Colon (tissue), 2 donors: ENCODE data around the gene OR4C45.
"Not testable (repeated sequence)": the region's sequence is repeated elsewhere in the genome, so short reads cannot be mapped to it uniquely, and the experiment has no call there.

Source experiments
- FAIRE-seq: peaks from 2 replicates; lab custom pipeline; 2012; peaks lifted over from hg19 to GRCh38; lab: Jason Lieb, UNC
- donor health status: control.
- donor health status: control.

Gene OR4C45

GRCh38 chr11:50032574-50032973, at the start of gene OR4C45:
Gene OR4C45, plus strand, starts transcription at chr11:50032874.
- FAIRE-seq, result no peak

GRCh38 chr11:49995565-49995964, 37.1 kb upstream of the OR4C45 start:
- no peak for FAIRE-seq

- no peak for FAIRE-seq
These were observed 2.5 kb upstream of the OR4C45 start for GRCh38 chr11:50030193-50030592.

GRCh38 chr11:50036239-50036638, 3.6 kb downstream of the OR4C45 start:
- not testable (repeated sequence) for FAIRE-seq

- no peak for FAIRE-seq
These were observed 4.6 kb downstream of the OR4C45 start for GRCh38 chr11:50037251-50037650.

GRCh38 chr11:50044647-50045046, 12.0 kb downstream of the OR4C45 start:
- no peak for FAIRE-seq

GRCh38 chr11:50063056-50063455, 30.4 kb downstream of the OR4C45 start:
- FAIRE-seq, result not testable (repeated sequence)

- FAIRE-seq, result no peak
These were observed 37.7 kb downstream of the OR4C45 start for GRCh38 chr11:50070389-50070788.

GRCh38 chr11:50071584-50072225, 39.0 kb downstream of the OR4C45 start:
- FAIRE-seq, result no peak

GRCh38 chr11:50072226-50073112, 39.8 kb downstream of the OR4C45 start:
- FAIRE-seq, result no peak

- no peak for FAIRE-seq
These were observed 40.7 kb downstream of the OR4C45 start for GRCh38 chr11:50073113-50074105.

GRCh38 chr11:50074161-50074560, 41.5 kb downstream of the OR4C45 start:
- FAIRE-seq, result no peak

- FAIRE-seq, result no peak
These were observed 43.2 kb downstream of the OR4C45 start for GRCh38 chr11:50075856-50076255.

GRCh38 chr11:50077526-50077925, 44.9 kb downstream of the OR4C45 start:
- no peak for FAIRE-seq

GRCh38 chr11:50078001-50078400, 45.3 kb downstream of the OR4C45 start:
- FAIRE-seq, result no peak

- FAIRE-seq, result not testable (repeated sequence)
These were observed 46.3 kb downstream of the OR4C45 start for GRCh38 chr11:50078946-50079345.

GRCh38 chr11:50080256-50080655, 47.6 kb downstream of the OR4C45 start:
- FAIRE-seq, result no peak
